OCI-LY1 (cell line): ENCODE measurements around the gene RNF150.

Experiments used
- H2AFZ ChIP-seq: fragments of 200-600 bp; sonication (generic), shearing (Covaris generic); 2 replicates; pipeline ENCODE4 v1.6.0; 2014; ENCODE audit warnings: antibody characterized with exemption, mild to moderate bottlenecking, low read length
- H3F3A ChIP-seq: fragments of 200-600 bp; sonication (generic), shearing (Covaris generic); 2 replicates; pipeline ENCODE4 v1.6.0; 2014; ENCODE audit warnings: mild to moderate bottlenecking, antibody characterized with exemption, low read length, moderate library complexity; ENCODE audit not compliant: insufficient read depth
- H3K27ac ChIP-seq: fragments of 200-600 bp; sonication (generic); 2 replicates; pipeline ENCODE4 v1.5.1; 2014; ENCODE audit warnings: low read length, mixed run types, mild to moderate bottlenecking, low read depth; ENCODE audit not compliant: poor library complexity, severe bottlenecking
- H3K27me3 ChIP-seq: fragments of 200-600 bp; sonication (generic); 2 replicates; pipeline ENCODE4 v1.6.0; 2014; ENCODE audit warnings: antibody characterized with exemption, mild to moderate bottlenecking, low read length, moderate library complexity; ENCODE audit not compliant: insufficient read depth
- H3K36me3 ChIP-seq: fragments of 200-600 bp; sonication (generic); 2 replicates; pipeline ENCODE4 v1.6.1; 2014; ENCODE audit warnings: mild to moderate bottlenecking, antibody characterized with exemption, low read length, moderate library complexity, mixed read lengths; ENCODE audit not compliant: insufficient read depth
- H3K4me1 ChIP-seq: fragments of 200-600 bp; sonication (generic); 2 replicates; pipeline ENCODE4 v1.5.1; 2014; ENCODE audit warnings: mild to moderate bottlenecking, low read length, moderate library complexity; ENCODE audit not compliant: insufficient read depth, severe bottlenecking
- H3K4me2 ChIP-seq: fragments of 200-600 bp; sonication (generic), shearing (Covaris generic); 2 replicates; pipeline ENCODE4 v1.6.1; 2014; ENCODE audit warnings: low read length
- H3K4me3 ChIP-seq: fragments of 200-600 bp; sonication (generic); 2 replicates; pipeline ENCODE4 v1.5.1; 2014; ENCODE audit warnings: low read length, low read depth, mild to moderate bottlenecking, mixed read lengths; ENCODE audit not compliant: poor library complexity, severe bottlenecking
- H3K79me2 ChIP-seq: fragments of 200-600 bp; shearing (Covaris generic); 2 replicates; pipeline ENCODE4 v1.6.1; 2016; ENCODE audit warnings: mixed run types, low read length, mixed read lengths; ENCODE audit not compliant: insufficient read depth
- H3K9ac ChIP-seq: fragments of 200-600 bp; sonication (generic), shearing (Covaris generic); 2 replicates; pipeline ENCODE4 v1.6.1; 2014; ENCODE audit warnings: mild to moderate bottlenecking, low read length, mixed read lengths
- H3K9me2 ChIP-seq: fragments of 200-600 bp; sonication (generic), shearing (Covaris generic); 2 replicates; pipeline ENCODE4 v1.6.1; 2014; ENCODE audit warnings: low read depth, mild to moderate bottlenecking, low read length, mixed read lengths
- H3K9me3 ChIP-seq: fragments of 200-600 bp; shearing (Covaris generic); 2 replicates; pipeline ENCODE4 v1.6.1; 2014; ENCODE audit warnings: low read length, mixed read lengths
- H4K20me1 ChIP-seq: fragments of 200-600 bp; sonication (generic), shearing (Covaris generic); 2 replicates; pipeline ENCODE4 v1.6.0; 2016; ENCODE audit warnings: mild to moderate bottlenecking, low read length; ENCODE audit not compliant: insufficient read depth
- CTCF ChIP-seq: fragments of 200-600 bp; sonication (generic), shearing (Covaris generic); IDR thresholded peaks from 2 replicates; pipeline ENCODE4 v1.5.1; 2017; ENCODE audit warnings: mild to moderate bottlenecking, antibody characterized with exemption, low read length, moderate library complexity, mixed read lengths
- EZH2 ChIP-seq: fragments of 200-600 bp; sonication (generic), shearing (Covaris generic); IDR thresholded peaks from 2 replicates; pipeline ENCODE4 v1.8.0; 2017; ENCODE audit warnings: borderline replicate concordance, mixed run types, mild to moderate bottlenecking, antibody characterized with exemption, low read length, moderate library complexity, mixed read lengths

RNF150 gene

GRCh38 chr4:141002323-141002805 lies 130.9 kb downstream of the RNF150 start:
- no peak overlapping the region for H2AFZ ChIP-seq

GRCh38 chr4:140996766-140997165 lies 136.5 kb downstream of the RNF150 start:
- no peak overlapping the region for H3K4me3 ChIP-seq
- no peaks in the 10 kb centered on the region for H3K9me3 ChIP-seq
- no peak overlapping the region for H2AFZ ChIP-seq
- H4K20me1 ChIP-seq, result no peaks in the 10 kb centered on the region
- H3F3A ChIP-seq, result no peaks in the 10 kb centered on the region
- TF ChIP-seq CTCF, result no peak
- no peak for TF ChIP-seq EZH2
- H3K9me2 ChIP-seq, result no peaks in the 10 kb centered on the region
- H3K27ac ChIP-seq, result no peak overlapping the region
- no peaks in the 10 kb centered on the region for H3K4me1 ChIP-seq
- no peaks in the 10 kb centered on the region for H3K36me3 ChIP-seq
- H3K79me2 ChIP-seq, result no peaks in the 10 kb centered on the region
- H3K9ac ChIP-seq, result no peak overlapping the region
- H3K4me2 ChIP-seq, result no peak overlapping the region
- H3K27me3 ChIP-seq, result no peaks in the 10 kb centered on the region

More at GRCh38 chr4:141002323-141002805, 130.9 kb downstream of the RNF150 start:
- Histone ChIP-seq H3K79me2 (no peaks in the 10 kb centered on the region), H3K36me3 (no peaks in the 10 kb centered on the region), H3K4me1 (no peaks in the 10 kb centered on the region), H3K27me3 (no peaks in the 10 kb centered on the region), H3K4me2 (no peak overlapping the region), H3F3A (no peaks in the 10 kb centered on the region), H3K27ac (no peak overlapping the region), H3K9me2 (no peaks in the 10 kb centered on the region), H3K4me3 (no peak overlapping the region), H3K9me3 (no peaks in the 10 kb centered on the region), H4K20me1 (no peaks in the 10 kb centered on the region), H3K9ac (no peak overlapping the region)
- no peak for TF ChIP-seq EZH2
- no peak for TF ChIP-seq CTCF

- no peaks in the 10 kb centered on the region for H3K27me3 ChIP-seq
- no peak overlapping the region for H3K27ac ChIP-seq
- H3K36me3 ChIP-seq, result no peaks in the 10 kb centered on the region
- no peak overlapping the region for H3K9ac ChIP-seq
- H3K79me2 ChIP-seq, result no peaks in the 10 kb centered on the region
- no peak overlapping the region for H3K4me3 ChIP-seq
- H3K4me1 ChIP-seq, result no peaks in the 10 kb centered on the region
- H2AFZ ChIP-seq, result no peak overlapping the region
- no peaks in the 10 kb centered on the region for H3K9me3 ChIP-seq
- no peaks in the 10 kb centered on the region for H3F3A ChIP-seq
- TF ChIP-seq EZH2 (no peak), CTCF (no peak)
- H4K20me1 ChIP-seq, result no peaks in the 10 kb centered on the region
- no peaks in the 10 kb centered on the region for H3K9me2 ChIP-seq
- no peak overlapping the region for H3K4me2 ChIP-seq
Measured at GRCh38 chr4:140995058-140995457, 138.2 kb downstream of the RNF150 start.
